ENCODE data around the gene TXNL4B.

TXNL4B gene

DNA sequence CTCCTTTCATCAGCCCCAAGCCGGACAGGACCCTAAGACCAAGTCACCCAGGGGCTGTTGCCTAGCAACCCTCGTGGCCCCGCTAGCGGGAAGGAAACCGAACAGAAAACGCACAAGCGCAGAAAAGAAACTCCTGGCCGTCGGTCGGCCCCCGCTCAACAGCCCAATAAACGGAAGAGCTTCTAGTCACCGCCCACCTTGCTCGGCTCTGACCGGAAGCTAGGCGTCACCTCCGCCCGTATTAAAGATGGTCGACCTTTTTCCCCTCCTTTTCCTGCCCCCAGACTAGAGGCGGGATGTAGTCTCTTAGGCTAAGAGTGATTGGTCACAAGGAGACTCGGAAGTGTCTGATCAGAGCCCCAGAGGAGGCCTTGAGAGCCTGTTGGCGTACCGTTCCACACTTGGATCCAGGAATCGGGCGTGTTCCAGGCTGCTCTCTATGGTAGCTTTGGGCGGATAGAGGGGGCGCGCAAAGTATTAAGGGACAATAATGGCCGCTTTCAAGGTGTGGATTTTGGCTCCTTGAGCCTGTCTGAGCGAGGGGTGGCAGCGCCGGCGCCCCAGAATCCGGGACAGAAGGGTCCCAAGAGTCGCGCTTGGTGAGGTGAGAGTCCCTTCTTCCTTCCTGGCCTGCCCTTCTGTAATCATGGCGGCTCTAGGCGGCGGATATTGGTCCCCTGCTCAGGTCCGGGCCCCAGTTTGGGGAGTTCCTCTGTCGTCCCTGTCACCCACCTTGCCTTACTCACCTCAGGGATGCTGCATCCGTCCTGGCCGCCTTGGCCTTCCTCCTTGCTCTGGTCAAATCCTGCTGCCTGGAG lies at the start of gene TXNL4B, which contains the start of gene DHX38:
Gene TXNL4B (minus strand): TSS at position 173 of the 818 bp plus-strand sequence. CDS start 2,871 bp downstream, outside the sequence.
Gene DHX38 (plus strand): TSS at position 400 of the 818 bp plus-strand sequence. CDS start 2,311 bp downstream, outside the sequence.
- DNase-seq = peak; percentile 97 to 99 (median 98)

DNA sequence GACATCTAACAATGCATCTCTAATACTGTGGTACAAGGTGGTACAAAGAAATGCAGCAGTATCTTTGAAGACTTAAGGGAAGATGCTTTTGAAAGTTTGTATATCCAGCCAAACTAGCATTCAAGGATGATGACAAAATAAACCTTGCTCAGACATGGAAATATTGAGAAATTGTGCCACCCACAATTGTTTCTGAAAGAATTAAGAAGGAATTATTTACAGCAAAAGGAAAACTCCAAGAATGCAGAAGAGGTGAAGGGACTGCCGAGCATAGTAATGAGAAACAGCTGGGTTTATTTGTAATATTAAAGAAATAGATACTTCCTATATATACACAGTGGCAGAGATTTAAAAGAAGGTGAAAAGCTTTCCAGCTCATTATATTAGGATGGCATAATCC lies 49.1 kb upstream of the TXNL4B start:
- peak in 2 of 3 donors; percentile 26 to 29 for DNase-seq

DNA sequence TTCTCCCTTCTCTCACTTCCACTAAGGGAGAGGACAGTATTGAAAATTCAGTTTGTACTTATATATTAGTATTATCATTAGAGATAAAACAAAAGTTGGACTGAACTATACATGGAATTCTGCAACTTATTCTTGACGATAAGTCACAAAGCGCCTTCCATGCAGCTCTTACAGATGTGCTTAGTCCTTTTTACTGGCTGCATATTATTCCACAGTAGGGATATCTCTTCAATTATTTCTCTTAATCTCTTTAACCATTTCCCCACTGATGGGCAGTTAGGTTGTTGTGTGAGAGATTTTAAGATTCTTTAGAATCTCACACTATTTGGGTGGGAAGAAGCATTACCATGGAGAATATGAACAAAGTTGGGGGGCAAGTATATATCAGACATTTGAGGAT lies 46.5 kb upstream of the TXNL4B start:
- DNase-seq = no peak

DNA sequence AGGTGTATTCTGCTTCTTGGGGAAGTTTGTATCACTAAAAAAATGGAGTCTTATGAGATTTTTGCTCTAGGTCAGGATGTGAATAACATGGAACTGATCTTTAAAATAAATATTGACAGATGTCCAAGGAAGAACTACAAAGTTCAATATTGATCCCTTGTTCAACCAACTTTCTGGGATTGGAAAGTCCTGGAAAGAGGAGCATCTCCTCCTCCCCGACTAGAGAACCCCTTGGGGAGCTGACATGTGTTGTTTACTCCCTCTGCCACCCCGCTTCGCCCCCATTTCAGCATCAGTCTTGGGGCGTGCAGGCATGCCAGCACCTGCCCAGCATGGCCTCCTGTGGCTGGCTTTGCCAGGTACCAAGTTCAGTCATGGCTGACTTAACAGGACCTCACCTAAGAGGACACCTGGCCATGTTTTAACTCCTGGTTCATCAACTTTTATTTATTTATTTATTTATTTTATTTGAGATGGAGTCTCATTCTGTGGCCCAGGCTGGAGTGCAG lies 44.7 kb upstream of the TXNL4B start:
- DNase-seq = no peak

DNA sequence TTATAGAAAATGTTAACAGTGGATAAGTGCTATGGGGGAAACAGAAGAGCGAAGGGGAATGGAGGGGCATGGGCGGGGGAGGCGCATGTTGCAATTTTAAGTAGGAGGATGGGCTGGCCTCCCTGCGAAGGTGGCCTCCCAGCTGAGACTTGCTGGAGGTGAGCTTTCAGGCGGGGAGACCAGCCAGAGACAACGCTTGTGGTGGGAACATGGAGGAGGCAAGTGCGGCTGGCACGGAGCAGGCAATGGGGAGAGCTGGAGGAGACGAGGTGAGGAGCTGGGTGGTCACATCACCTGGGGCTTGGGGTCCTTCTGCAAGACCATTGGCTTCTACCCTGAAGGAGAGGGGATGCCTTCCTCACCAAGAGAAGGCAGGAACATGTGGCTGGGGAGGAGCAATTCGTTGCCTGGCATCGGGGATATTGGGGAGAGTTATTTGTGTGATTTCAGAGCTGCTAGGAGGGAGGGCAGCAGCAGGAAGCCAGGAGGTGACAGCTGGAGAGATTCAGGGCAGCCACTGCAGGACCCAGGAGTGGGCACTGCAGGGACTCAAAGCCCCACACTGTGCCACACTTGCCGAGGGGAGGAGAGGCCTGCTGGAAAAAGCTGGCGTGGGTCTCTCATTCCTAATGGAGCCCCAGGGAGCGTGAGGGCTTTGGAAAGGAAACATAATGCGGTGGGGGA lies 44.1 kb upstream of the TXNL4B start:
- no peak for DNase-seq

DNA sequence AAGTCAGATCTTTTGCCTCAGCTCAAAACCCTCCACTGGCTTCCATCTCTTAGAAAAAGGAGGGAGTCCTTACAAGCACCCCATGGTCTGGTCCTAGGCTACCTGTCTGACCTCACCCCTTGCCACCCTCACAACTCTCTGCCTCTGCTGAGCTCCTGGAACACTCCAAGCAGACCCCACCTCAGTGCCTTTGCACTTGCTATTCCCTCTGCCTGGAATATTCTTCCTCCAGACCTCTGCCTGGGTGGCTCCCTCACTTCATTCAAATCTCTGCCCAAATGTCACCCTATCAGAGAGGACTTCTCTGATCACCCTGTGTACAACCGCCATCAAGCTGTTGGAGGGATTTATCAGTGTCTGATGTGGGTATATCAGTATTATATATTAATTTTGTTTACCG lies 41.1 kb upstream of the TXNL4B start:
- no peak for DNase-seq

DNA sequence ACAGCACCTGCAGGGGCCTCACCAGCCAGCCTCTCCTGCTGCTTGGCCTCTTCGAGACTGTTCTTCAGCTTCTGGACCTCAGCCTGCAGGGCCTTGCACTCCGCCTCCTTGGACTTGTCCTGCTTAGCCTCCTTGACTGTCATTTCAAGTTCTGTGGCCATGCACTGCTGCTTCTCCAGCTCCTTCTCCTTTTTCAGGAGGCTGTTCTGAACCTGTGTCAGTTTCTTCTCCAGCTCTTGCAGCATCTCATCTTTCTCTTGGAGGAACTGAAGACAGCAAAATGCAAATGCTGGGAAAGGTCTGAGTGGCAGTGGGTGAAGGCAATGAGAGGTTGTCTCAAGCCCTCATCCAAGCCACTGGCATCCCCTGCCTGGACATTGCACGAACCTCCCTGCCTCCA lies 39.3 kb upstream of the TXNL4B start:
- DNase-seq = peak in 1 of 3 donors; percentile 15

DNA sequence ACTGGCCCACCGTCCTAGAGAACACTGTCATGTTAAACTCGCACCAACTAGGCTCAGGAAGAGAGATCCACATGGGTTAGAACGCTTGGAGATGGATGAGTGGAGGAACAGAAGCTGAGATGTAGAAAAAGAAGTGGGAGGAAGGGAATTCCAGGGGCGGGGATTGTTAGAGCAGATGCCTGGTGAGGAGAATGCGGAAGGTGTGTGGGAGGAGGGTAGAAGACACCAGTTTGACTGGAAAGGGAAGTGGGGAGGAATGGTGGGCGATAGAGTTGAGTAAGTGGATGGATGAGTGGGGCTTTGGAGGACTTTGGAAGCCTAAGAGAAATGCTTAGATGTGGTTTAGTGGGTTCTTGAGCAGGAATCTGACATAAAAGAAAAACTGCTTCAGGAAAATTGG lies 37.6 kb upstream of the TXNL4B start:
- peak; percentile 92 to 93 (median 93) for DNase-seq

DNA sequence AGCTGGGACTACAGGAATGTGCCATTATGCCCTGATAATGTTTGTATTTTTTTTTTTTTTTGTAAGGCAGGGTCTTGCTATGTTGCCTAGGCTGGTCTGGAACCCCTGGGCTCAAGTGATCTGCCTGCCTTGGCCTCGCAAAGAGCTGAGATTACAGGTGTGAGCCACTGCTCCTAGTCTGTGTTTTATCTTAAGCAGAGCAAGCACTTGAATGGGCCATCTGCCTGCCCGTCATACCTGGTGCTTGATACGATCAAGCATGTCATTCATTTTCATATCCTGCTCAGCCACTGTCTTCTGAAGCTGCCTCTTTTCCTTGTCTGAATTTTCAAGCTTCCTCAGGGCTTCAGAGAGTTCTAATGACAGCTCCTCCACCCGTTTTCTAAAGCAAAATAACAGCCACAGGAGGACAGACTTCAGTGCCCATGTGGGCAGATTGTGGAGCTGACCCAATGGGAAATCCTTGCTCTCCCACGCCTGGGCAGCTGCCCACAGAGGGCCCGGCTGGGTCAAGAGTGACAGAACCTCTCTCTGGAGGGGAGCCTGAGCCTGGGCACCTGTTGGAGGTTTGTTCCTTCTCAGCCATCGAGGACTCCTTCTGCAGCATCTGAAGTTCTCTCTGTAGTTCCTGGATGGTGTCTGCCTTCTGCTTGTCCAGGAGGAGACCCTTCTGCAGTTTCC lies 36.7 kb upstream of the TXNL4B start:
- DNase-seq = peak; percentile 39 to 53 (median 50)

DNA sequence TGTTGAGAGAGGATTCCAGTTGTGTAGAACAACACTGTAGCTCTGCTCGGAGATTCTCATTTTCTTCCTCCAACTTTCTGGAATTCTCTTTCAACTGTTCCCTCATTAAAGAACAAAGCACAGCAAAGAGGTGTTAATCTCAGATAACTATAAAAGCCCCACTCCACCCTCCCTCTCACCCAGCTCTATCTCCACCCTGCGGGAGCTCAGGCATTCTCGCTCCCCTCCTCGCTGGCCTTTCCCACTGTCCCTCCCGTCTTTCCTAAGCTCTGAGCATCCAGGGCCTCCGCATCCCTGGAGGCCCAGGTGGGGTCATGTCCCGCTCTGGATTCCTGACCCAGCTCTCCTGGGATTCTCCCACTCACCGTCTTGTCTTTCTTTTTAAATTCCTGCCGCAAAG lies 35.3 kb upstream of the TXNL4B start:
- DNase-seq = no peak

DNA sequence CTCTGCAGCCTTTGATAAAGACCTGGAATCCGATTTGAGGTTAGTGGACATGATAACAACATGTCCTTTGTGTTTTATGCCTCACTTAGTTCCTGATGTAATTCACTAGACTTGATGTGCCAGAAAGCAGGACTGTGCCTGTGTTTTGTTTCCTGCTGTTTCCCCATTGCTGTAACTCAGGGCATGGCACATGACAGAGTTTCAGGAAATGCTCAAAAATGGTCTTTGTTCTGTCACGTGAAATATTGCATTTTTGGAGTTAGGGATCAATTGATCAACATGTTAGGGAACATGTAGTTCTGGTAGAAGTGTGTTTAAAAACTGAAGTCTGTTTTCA lies 33.0 kb upstream of the TXNL4B start:
- no peak for DNase-seq

DNA sequence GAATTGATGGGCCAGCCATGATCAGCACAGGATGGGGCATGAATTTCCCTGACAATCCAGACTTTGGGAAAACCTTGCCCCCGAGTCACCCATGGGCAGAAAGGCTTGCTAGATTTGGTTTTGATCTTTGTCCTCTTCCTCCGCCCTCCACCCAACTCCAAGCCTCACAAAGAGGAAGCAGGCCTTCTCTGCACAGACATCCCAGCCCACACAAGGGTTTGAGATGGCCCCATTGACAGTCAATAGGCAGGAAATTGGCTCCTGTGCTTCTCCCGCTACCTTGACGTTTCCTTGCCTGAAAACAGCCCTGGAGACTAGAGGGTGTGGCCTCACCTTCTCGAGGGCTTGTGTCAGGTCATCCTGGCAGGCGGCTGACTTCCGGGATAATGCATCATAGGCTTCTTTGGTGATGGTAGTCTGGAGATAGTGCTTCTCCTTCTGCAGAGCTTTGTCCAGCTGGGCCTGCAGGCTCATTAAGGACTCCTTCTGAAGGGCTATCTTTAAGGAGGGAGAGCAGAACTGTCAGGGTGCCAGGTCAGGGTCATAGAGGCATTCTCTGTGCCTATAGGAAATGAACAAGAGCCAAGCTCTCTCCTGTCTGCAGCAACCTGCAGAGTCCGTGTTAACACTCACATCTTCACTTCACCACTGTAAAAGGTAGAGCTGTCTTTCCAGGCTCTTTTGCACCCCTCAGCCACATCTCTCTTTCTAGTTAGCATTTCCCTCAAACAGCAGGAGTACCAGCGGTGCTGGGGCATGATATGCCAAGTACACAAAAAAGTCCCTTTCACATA lies 32.4 kb upstream of the TXNL4B start:
- peak; percentile 42 to 61 (median 53) for DNase-seq

DNA sequence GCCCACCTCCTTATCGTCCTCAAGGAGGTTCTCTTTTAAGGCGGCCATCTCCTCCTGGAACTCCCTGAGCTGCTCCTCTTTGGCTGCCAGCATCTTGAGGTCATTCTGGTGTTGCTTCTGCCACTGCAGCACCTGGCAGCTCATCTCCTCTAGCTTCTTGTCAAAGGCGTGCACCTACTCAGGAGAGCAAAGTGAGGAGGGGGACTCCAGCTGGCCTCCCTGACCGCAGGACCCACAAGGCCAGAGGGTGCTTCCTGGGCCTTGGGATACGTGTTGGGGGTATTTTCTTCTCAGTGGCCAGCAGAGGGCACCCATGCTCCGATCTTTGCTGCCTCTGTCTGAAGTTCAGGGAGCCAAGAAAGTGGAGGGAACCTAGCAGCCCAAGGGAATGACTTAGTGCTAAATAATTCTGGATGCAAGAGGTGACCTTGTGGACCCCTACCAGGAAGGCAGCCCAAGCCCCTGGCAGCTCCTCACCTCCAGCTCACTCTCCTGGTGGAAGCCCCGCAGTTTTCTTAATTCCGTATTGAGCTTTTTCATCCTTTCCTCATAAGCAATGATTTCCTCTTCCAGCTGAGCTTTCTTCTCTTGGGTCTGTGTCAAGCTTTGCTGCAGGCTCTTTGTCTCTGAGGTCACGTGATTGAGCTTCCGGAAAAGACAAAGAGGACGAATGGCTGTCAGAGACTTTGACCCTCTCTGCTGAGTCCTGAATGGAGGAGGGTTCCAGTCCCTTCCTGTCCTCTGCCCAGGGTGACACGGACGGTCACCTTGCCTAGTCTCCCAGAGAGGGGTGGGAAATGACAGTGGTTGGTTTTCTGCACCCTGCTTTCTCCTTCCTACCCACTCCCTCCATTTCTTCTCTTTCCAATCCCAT lies 31.6 kb upstream of the TXNL4B start:
- DNase-seq = peak; percentile 77 to 83 (median 82)

DNA sequence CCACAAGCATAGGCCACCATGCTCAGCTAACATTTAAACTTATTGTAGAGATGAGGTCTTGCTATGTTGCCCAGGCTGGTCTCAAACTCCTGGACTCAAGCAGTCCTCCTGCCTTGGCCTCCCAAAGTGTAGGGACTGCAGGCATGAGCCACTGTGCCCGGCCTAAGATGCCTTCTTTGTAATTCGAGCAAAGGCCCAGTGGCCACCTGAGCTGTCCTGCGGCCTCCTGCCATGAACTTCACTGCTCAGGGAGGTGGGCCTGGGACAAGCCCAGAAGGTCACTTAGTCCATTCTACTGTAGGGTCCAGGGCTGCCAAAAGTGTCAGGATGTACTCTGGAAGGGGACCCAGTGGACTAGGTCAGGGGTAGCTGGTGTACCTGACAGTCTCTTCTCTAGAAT lies 30.7 kb upstream of the TXNL4B start:
- no peak for DNase-seq

DNA sequence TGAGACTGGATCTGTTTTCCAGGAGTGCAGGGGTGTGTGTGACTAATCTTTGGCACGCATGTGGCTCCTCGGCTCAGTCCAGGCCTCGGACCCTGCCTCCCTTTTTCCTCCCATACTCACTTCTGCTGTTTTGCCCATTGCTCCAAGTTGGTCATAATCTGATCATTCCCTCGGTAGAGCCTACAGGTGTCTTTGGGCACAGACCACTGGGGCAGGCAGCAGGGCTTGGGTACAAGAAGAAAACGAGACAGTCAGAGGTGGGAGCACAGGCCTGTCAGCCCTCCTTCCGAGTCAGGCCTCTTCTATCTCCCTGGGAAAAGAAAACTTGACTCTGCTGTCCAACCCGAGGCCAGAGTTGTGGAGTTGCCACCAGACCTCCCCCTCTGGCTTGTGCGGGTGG lies 30.0 kb upstream of the TXNL4B start:
- DNase-seq = no peak

DNA sequence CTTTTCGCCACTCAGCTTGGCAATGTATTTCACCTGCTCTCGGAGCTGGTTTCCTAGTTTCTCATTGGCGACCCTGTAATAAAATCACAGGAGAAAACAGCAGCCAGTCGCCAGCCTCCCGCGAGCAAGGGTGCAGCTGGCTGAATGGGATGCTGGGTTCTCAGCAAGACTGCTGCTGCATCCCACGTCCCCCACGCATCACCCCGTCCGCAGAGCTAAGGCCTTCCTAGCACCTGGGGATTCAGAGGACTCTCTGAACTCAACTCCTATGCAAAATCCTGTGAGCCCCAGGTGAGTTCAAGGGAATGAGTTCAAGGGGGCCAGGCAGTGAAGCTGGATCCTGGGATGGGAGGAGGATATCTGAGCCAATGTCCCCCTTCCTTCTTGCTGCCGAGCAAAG lies 29.5 kb upstream of the TXNL4B start:
- DNase-seq = no peak

DNA sequence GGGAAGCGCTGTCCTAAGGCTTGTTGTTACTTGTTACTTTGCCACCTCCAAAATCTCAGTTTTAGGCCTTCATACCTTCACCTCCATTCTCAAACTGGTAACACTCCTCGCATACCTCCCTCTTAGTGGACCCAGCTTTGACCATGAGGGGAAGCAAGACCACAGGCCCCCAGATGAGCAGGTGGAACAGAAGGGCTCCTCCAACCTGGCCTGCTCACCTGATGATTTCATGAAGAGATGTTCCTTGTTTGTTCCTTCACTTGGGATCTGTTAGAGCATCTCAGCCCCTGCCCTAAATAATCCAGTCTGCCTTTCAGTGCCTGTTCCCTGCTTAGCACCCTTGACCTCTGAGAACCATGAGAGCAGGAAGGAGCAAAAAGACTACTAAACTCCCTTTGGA lies 28.9 kb upstream of the TXNL4B start:
- DNase-seq = no peak

DNA sequence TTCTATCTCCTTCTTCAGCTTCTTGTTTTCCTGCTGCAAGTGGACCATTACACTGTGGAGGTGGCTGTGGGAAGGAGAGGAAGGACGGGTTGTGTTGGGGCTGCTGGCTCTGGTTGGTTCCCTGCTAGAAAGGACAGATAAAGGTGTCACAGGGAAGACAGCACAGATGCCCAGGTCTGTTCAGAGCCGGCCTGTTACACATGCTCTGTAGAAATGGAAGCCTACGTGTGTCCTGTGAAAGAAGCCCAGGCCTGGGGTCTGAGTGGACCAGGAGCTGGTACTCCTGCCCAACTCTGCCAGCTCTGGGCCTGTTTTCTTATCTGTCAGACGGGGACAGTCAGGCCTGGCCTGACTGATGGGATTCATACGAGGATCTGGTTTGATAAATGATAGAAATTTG lies 26.6 kb upstream of the TXNL4B start:
- no peak for DNase-seq

DNA sequence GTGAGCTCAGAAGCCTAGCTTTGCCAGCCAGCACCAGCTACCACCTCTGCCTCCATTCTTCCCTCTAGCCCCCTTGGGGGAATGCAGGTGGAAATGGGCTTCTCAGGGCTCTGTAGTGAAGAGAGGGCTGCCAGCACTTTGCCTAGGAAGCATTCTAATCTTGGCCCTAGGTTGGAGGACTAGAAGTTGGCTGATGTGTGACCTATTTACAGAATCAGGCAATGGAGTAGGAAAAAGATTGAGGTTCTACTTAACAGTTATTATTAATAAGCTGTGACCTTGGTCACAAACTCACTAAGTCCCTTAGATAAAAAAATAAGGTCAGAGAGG lies 20.2 kb upstream of the TXNL4B start:
- DNase-seq = no peak

DNA sequence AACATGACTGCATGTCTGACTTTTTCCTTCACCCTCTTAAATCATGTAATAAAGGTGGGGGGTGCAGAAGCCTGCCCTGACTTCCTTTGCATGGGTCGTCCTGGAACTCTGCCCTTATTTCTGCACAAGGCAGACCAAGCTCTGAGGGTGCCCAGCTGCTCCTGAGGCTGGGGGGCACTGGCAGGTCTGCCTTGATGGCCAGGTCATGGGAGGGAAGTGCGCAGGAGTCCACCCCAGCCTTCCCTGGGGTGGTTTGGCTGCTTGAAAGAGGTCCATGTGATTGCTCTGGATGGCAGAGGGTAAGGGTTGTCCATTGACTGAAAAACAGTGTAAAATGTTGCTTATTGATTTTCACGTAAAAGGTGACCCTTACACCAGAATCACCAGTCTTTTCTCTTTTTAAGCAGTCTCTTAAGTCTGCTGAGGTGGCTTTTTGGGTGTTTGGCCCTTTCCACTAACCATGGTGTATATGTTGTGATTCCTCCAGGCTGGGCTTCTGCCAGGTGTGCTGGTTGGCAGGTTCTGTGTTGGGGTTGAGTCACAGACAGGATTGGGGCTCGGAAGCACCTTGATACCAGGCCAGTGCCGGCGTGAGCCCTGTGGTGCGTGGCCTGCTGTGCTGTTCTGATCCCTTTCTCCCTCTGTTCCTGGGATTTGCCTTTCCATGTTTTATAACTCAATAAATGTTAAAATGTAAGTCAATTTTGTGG lies 19.6 kb upstream of the TXNL4B start:
- no peak for DNase-seq

DNA sequence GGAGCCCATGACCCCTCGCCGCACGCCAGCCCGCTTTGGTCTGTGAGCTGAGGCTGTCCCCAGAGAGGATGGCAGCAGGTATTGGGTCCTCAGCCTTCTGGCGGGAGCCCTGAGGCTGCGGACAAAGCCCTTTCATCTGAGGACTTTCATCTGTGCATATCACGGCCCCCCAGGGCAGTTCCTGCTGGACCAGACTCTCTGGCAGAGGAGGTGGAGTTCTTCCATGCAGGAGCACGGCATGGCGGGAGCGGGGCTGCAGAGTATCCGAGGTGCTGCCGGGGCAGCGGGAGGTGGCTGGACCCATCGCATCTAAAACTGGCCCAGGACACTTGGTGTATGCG lies 19.0 kb upstream of the TXNL4B start:
- no peak for DNase-seq
